Heart left ventricle (tissue), 13 donors: ENCODE results near the gene CDRT15L2.
"Not testable (repeated sequence)": the region's sequence is repeated elsewhere in the genome, so short reads cannot be mapped to it uniquely, and the experiment has no call there.

Source experiments
- POLR2A ChIP-seq, 2 donors: fragments of 450-650 bp; IDR thresholded peaks; one replicate each; pipeline ENCODE4 v1.6.1; 2017; ENCODE audit warnings: antibody characterized with exemption in 2 of 2, mild to moderate bottlenecking in 2 of 2, moderate library complexity in 2 of 2
- TF ChIP-seq, protein P1 (sequence below), 12 donors: fragments of 200-600 bp; sonication (generic) in 4 of 12; IDR thresholded peaks; one replicate each; pipeline versions ENCODE4 v1.5.0 to v1.8.0; 2018 to 2022; ENCODE audit warnings: antibody characterized with exemption in 12 of 12, mild to moderate bottlenecking in 5 of 12
- donor health status: ischemic (EF 13 %, LVEDD 7.1; RV severe dilation, severe dysfunction).
- donor health status: DM: no; HTN: yes; CAD: no.
- donor health status: DM: no; HTN: no; CAD: no.
- donor health status: ischemic (EF 25% LVEDD 6.9; RV normal size, moderate dysfunction).
- donor health status: ischemic (EF 25% LVEDD 5.7; RV mildly dilated, moderate dysfunction).
- donor health status: ischemic (EF 35%, LVEDD 5.7; RV mildly dilated, moderate dysfunction).
- donor health status: nonischemic (EF 11% LVEDD 7.7; RV severe dilation, severe dysfunction).
- donor health status: DM: yes; HTN: yes; CAD: no.
- donor health status: PGD.
- donor health status: ischemic (EF 29% LVEDD 5.4; RV normal size, mild dysfunction).
- donor health status: nonischemic (EF 23%, LVEDD 6.1; RV moderate dilation, normal function).

DNA sequence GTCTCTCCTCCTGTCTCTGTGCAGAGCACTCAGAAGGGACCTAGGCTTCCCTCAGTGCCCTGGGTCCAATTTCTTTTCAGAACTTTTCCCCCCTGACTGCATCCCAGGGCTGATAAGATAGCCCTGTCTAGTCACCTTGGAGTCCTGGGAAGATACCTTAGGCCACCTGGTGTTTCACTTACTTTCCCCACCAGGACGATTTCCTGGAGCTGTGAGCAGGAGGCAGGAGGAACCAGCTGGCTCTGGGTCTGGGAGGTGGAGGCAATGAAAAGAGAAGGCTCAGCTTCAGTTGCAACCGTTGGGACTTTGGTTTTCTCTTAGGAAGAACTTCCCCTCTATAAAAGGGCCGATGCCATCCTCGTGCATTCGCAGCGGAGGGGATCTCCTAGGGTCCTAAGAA lies 12.1 kb upstream of the CDRT15L2 start:
- TF ChIP-seq, protein P1, sequence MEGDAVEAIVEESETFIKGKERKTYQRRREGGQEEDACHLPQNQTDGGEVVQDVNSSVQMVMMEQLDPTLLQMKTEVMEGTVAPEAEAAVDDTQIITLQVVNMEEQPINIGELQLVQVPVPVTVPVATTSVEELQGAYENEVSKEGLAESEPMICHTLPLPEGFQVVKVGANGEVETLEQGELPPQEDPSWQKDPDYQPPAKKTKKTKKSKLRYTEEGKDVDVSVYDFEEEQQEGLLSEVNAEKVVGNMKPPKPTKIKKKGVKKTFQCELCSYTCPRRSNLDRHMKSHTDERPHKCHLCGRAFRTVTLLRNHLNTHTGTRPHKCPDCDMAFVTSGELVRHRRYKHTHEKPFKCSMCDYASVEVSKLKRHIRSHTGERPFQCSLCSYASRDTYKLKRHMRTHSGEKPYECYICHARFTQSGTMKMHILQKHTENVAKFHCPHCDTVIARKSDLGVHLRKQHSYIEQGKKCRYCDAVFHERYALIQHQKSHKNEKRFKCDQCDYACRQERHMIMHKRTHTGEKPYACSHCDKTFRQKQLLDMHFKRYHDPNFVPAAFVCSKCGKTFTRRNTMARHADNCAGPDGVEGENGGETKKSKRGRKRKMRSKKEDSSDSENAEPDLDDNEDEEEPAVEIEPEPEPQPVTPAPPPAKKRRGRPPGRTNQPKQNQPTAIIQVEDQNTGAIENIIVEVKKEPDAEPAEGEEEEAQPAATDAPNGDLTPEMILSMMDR (IDR thresholded peaks at IDR 0.05) = not testable (repeated sequence)
- not testable (repeated sequence) for TF ChIP-seq POLR2A (IDR thresholded peaks at IDR 0.05)
